ENCODE measurements around the gene INTS3.

The INTS3 gene

GRCh38 chr1:153746174-153746573 is 18.3 kb downstream of the INTS3 start:
- Histone ChIP-seq H3K36me3 (ENCODE audit: insufficient read depth, low read length) (peaks cover 89% of the 10 kb centered on the region), H3K4me3 (no peak overlapping the region), H3K9ac (ENCODE audit: insufficient read length) (no peak overlapping the region), H3K27ac (no peak overlapping the region), H3K9me3 (ENCODE audit: low read depth, low read length) (no peaks in the 10 kb centered on the region)
- no peak for DNase-seq (ENCODE audit: low read depth, low spot score)
- TF ChIP-seq EZH2 (IDR thresholded peaks at IDR 0.05) (no peak), POLR2AphosphoS5 (IDR thresholded peaks at IDR 0.05; ENCODE audit: borderline replicate concordance, low read depth, low read length) (no peak), FOXP2 (optimal IDR thresholded peaks at IDR 0.05; ENCODE audit: control extremely low read depth, extremely low read length, insufficient read depth) (no peak)

DNA sequence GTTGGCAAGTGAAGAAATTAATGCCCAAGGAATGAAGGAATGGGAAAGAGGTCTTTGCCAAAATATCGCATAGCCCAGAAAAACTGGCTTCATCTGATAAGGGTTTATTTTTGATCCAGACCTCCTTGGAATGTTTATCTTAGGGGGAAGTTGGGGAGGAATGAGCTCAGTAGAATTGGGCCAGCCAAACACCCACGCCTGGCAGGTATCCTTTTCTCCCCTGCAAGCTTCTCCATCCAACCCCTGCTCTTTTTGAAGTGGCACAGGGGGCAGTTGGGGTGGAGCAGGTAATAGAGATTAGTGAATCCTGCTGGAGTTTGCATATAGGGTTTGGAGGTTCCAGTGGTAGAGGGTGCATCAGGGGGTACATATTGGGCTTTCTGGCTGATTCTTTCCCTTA is 21.1 kb downstream of the INTS3 start:
- Histone ChIP-seq H3K9ac (ENCODE audit: insufficient read length) (no peak overlapping the region), H3K27ac (no peak overlapping the region), H3K4me3 (no peak overlapping the region), H3K9me3 (ENCODE audit: low read depth, low read length) (no peaks in the 10 kb centered on the region), H3K36me3 (ENCODE audit: insufficient read depth, low read length) (peaks cover 82% of the 10 kb centered on the region)
- TF ChIP-seq FOXP2 (optimal IDR thresholded peaks at IDR 0.05; ENCODE audit: control extremely low read depth, extremely low read length, insufficient read depth): no peak
- TF ChIP-seq POLR2AphosphoS5 (IDR thresholded peaks at IDR 0.05; ENCODE audit: borderline replicate concordance, low read depth, low read length): no peak
- TF ChIP-seq EZH2 (IDR thresholded peaks at IDR 0.05): no peak
- DNase-seq (ENCODE audit: low read depth, low spot score): no peak

GRCh38 chr1:153749408-153750005 is 21.7 kb downstream of the INTS3 start:
- Histone ChIP-seq H3K9ac (ENCODE audit: insufficient read length) (no peak overlapping the region), H3K9me3 (ENCODE audit: low read depth, low read length) (no peaks in the 10 kb centered on the region), H3K27ac (no peak overlapping the region), H3K36me3 (ENCODE audit: insufficient read depth, low read length) (peaks cover 82% of the 10 kb centered on the region), H3K4me3 (no peak overlapping the region)
- DNase-seq (ENCODE audit: low read depth, low spot score): no peak
- TF ChIP-seq EZH2 (IDR thresholded peaks at IDR 0.05) (no peak), FOXP2 (optimal IDR thresholded peaks at IDR 0.05; ENCODE audit: control extremely low read depth, extremely low read length, insufficient read depth) (no peak), POLR2AphosphoS5 (IDR thresholded peaks at IDR 0.05; ENCODE audit: borderline replicate concordance, low read depth, low read length) (no peak)

DNA sequence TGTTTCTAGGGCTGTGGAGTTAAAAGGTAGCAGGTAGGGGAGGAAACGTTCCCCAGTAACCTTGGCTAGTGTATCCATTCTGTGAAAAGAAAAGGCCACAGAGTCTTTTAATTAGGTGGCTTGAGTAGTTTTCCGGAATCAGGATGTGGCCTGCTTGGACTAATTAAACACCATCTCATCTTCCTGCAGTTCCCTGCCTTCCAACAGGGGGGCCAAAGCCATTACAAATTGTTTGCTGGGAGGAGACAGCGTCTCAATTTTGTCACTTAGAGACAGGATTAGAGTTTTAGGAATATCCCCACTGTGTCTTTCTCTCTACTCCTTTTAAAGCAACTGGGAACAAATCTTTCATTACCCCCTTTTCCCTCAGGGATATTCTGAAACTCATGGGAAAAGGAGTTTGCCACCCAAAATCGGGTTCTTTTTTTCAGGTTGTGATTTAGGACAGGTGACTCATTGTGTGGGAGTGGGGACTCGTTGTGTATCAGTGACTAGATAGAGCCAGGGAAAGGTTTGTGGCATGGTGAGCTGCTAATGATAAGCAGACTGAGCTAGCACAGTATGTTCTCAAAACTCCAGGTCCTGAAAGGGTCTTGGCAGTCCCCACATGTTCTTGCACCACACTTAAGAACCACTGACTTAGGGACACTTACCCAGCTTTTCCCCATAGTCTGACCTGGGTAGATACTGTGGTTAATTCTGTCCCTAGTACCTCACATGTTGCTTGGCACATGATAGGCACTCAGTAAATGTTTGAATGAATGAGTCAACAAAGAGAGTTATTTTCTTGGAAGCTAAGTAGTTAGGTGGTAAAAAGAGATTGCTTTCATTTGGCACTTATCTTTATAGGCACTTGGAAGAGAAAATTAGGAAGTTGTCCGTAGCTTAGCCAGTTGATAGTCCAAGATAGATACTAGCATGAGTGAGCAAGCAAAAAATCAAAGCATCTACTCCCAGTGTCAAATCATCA is 22.5 kb downstream of the INTS3 start:
- no peak overlapping the region for H3K27ac ChIP-seq
- TF ChIP-seq POLR2AphosphoS5 (IDR thresholded peaks at IDR 0.05; ENCODE audit: borderline replicate concordance, low read depth, low read length) (no peak), EZH2 (IDR thresholded peaks at IDR 0.05) (no peak), FOXP2 (optimal IDR thresholded peaks at IDR 0.05; ENCODE audit: control extremely low read depth, extremely low read length, insufficient read depth) (no peak)
- no peak for DNase-seq (ENCODE audit: low read depth, low spot score)
- H3K9me3 ChIP-seq (ENCODE audit: low read depth, low read length): no peaks in the 10 kb centered on the region
- H3K36me3 ChIP-seq (ENCODE audit: insufficient read depth, low read length): peaks cover 81% of the 10 kb centered on the region
- no peak overlapping the region for H3K9ac ChIP-seq (ENCODE audit: insufficient read length)
- H3K4me3 ChIP-seq: no peak overlapping the region

GRCh38 chr1:153752072-153752471 is 24.2 kb downstream of the INTS3 start:
- no peak for DNase-seq (ENCODE audit: low read depth, low spot score)
- Histone ChIP-seq H3K9ac (ENCODE audit: insufficient read length) (no peak overlapping the region), H3K4me3 (no peak overlapping the region), H3K36me3 (ENCODE audit: insufficient read depth, low read length) (peaks cover 81% of the 10 kb centered on the region), H3K27ac (no peak overlapping the region), H3K9me3 (ENCODE audit: low read depth, low read length) (no peaks in the 10 kb centered on the region)
- TF ChIP-seq FOXP2 (optimal IDR thresholded peaks at IDR 0.05; ENCODE audit: control extremely low read depth, extremely low read length, insufficient read depth): no peak
- TF ChIP-seq POLR2AphosphoS5 (IDR thresholded peaks at IDR 0.05; ENCODE audit: borderline replicate concordance, low read depth, low read length): no peak
- TF ChIP-seq EZH2 (IDR thresholded peaks at IDR 0.05): no peak

DNA sequence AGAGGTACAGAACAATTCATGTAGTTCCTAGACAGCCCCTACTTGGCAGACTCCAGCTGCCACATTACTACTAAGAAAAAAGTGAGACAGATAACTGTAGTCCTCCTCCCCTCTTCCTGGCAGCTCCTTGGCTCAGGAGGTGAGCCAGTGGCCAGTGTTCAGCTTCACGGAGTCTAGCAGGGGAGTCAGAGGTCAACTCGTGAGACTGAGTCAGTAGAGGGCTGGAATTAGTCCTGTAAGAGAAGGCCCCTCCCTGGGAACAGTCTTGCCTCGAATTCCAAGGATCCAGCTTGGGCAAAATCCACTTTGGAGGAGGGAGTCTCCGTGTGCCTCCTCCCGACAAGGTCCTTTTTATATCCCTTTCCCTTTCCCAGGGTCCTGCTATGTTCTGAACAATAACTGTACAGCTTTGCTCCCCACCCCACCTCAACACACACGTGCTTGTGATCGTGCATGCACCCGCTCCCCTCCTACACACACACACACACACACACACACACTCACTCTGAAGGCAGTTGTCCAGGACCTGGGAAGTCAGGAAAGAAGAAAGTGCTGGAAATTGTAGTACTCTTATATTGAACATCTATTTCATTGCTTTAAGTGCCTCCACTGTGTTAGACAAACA is 24.8 kb downstream of the INTS3 start:
- no peak overlapping the region for H3K27ac ChIP-seq
- no peak overlapping the region for H3K9ac ChIP-seq (ENCODE audit: insufficient read length)
- H3K4me3 ChIP-seq: no peak overlapping the region
- no peaks in the 10 kb centered on the region for H3K9me3 ChIP-seq (ENCODE audit: low read depth, low read length)
- no peak for DNase-seq (ENCODE audit: low read depth, low spot score)
- peaks cover 81% of the 10 kb centered on the region for H3K36me3 ChIP-seq (ENCODE audit: insufficient read depth, low read length)
- TF ChIP-seq EZH2 (IDR thresholded peaks at IDR 0.05): no peak
- TF ChIP-seq FOXP2 (optimal IDR thresholded peaks at IDR 0.05; ENCODE audit: control extremely low read depth, extremely low read length, insufficient read depth): no peak
- TF ChIP-seq POLR2AphosphoS5 (IDR thresholded peaks at IDR 0.05; ENCODE audit: borderline replicate concordance, low read depth, low read length): no peak

- peaks cover 76% of the 10 kb centered on the region for H3K36me3 ChIP-seq (ENCODE audit: insufficient read depth, low read length)
- no peak overlapping the region for H3K27ac ChIP-seq
- no peak for TF ChIP-seq POLR2AphosphoS5 (IDR thresholded peaks at IDR 0.05; ENCODE audit: borderline replicate concordance, low read depth, low read length)
- TF ChIP-seq FOXP2 (optimal IDR thresholded peaks at IDR 0.05; ENCODE audit: control extremely low read depth, extremely low read length, insufficient read depth): no peak
- no peak for TF ChIP-seq EZH2 (IDR thresholded peaks at IDR 0.05)
- no peak for DNase-seq (ENCODE audit: low read depth, low spot score)
- H3K9ac ChIP-seq (ENCODE audit: insufficient read length): no peak overlapping the region
- H3K9me3 ChIP-seq (ENCODE audit: low read depth, low read length): no peaks in the 10 kb centered on the region
- H3K4me3 ChIP-seq: no peak overlapping the region
These were observed 26.4 kb downstream of the INTS3 start for GRCh38 chr1:153754266-153754665.

GRCh38 chr1:153760440-153760839 is 32.6 kb downstream of the INTS3 start:
- Histone ChIP-seq H3K9me3 (ENCODE audit: low read depth, low read length) (no peaks in the 10 kb centered on the region), H3K4me3 (no peak overlapping the region), H3K36me3 (ENCODE audit: insufficient read depth, low read length) (peaks cover 67% of the 10 kb centered on the region), H3K9ac (ENCODE audit: insufficient read length) (no peak overlapping the region), H3K27ac (no peak overlapping the region)
- no peak for DNase-seq (ENCODE audit: low read depth, low spot score)
- TF ChIP-seq FOXP2 (optimal IDR thresholded peaks at IDR 0.05; ENCODE audit: control extremely low read depth, extremely low read length, insufficient read depth) (no peak), POLR2AphosphoS5 (IDR thresholded peaks at IDR 0.05; ENCODE audit: borderline replicate concordance, low read depth, low read length) (no peak), EZH2 (IDR thresholded peaks at IDR 0.05) (no peak)

Data from SK-N-MC (cell line).